ENCODE measurements around the gene SH3D19.

The SH3D19 gene

DNA sequence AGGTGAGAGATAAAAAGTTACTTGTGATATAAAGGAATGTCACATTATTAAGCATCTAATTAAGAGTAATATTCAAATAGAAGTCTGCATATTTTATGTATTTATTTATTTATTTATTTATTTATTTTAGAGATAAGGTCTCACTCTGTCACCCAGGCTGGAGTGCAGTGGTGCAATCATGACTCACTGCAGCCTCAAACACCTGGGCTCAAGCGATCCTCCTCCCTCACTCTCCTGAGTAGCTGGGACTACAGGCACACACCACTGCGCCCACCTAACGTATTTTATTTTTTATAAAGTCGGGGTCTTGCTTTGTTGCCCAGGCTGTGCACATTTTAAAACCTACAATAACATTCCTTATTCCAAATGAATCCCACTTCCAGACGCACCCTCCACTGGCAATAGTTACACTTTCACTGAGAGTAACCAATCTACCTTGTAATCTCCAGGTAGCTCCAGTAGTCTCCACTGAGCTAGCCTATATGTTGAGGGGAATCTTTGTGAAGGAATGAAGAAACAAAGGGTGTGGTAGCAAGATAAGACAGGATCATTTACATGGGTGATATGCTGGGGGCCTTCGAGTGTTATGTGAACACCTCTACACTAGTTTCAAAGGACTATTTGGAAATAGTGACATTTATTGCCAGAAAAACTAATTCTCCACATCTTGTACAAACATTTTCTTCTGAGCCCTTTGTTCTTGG lies 11.9 kb downstream of the SH3D19 start:
- TF ChIP-seq CTCF (IDR thresholded peaks at IDR 0.05; ENCODE audit: unreplicated experiment in 3 of 3), result no peak
- no peak overlapping the region for H3K27ac Mint-ChIP-seq
- no peaks in the 10 kb centered on the region for H3K36me3 Mint-ChIP-seq (ENCODE audit: low read depth)
- no peaks in the 10 kb centered on the region for H3K9me3 Mint-ChIP-seq
- H3K4me1 Mint-ChIP-seq, result no peaks in the 10 kb centered on the region
- H3K27me3 Mint-ChIP-seq (ENCODE audit: low read depth), result peaks cover 3% of the 10 kb centered on the region
- no peak overlapping the region for H3K4me3 Mint-ChIP-seq

DNA sequence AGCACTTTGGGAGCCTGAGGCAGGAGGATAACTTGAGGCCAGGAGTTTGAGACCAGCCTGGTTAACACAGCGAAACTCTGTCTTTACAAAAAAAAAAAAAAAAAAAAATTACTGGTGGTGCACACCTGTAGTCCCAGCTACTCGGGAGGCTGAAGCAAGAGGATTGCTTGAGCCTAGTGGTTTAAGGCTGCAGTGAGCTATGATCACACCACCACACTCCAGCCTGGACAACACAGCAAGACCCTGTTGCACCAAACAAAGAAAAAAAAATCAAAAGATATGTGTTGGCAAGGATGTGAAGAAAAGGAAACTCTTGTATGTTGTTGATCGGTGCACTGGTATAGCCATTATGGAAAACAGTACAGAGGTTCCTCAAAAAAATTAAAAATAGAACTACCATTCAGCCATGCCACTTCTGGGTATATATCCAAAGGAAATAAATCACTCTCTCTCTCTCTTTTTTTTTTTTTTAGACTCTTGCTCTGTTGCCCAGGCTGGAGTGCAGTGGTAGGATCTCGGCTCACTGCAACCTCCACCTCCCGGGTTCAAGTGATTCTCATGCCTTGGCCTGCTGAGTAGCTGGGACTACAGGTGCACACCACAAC lies 15.2 kb downstream of the SH3D19 start:
- Mint-ChIP-seq H3K27ac (no peak overlapping the region), H3K36me3 (ENCODE audit: low read depth) (no peaks in the 10 kb centered on the region), H3K9me3 (no peaks in the 10 kb centered on the region), H3K4me3 (no peak overlapping the region), H3K27me3 (ENCODE audit: low read depth) (no peaks in the 10 kb centered on the region), H3K4me1 (no peaks in the 10 kb centered on the region)
- TF ChIP-seq CTCF (IDR thresholded peaks at IDR 0.05; ENCODE audit: unreplicated experiment in 3 of 3), result no peak

DNA sequence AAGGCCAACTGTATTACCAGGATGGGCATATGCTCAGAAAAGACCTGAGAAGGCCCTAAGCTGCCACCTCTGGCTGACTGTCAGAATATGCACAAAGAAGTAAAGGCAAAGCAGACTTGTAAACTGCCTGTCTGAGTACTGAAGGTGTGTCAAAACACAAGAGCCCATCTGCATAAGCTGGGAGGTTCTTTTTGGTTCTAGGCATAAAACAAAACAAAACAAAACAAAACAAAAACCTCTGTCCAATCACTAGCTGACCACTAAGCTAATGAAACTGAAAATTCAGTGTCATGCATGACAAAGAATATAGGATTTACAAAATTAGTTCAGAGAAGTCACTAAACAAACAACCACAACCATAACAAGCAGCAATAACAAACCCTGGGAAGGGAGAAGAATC lies 20.6 kb downstream of the SH3D19 start:
- H3K9me3 Mint-ChIP-seq, result peaks cover 2% of the 10 kb centered on the region
- no peaks in the 10 kb centered on the region for H3K4me1 Mint-ChIP-seq
- H3K4me3 Mint-ChIP-seq, result no peak overlapping the region
- TF ChIP-seq CTCF (IDR thresholded peaks at IDR 0.05; ENCODE audit: unreplicated experiment in 3 of 3), result no peak
- peaks cover 28% of the 10 kb centered on the region for H3K36me3 Mint-ChIP-seq (ENCODE audit: low read depth)
- no peak overlapping the region for H3K27ac Mint-ChIP-seq
- H3K27me3 Mint-ChIP-seq (ENCODE audit: low read depth), result no peaks in the 10 kb centered on the region

GRCh38 chr4:151304226-151304625 lies 21.2 kb downstream of the SH3D19 start:
- peaks cover 2% of the 10 kb centered on the region for H3K9me3 Mint-ChIP-seq
- no peak overlapping the region for H3K27ac Mint-ChIP-seq
- no peak for TF ChIP-seq CTCF (IDR thresholded peaks at IDR 0.05; ENCODE audit: unreplicated experiment in 3 of 3)
- H3K36me3 Mint-ChIP-seq (ENCODE audit: low read depth), result peaks cover 28% of the 10 kb centered on the region
- no peak overlapping the region for H3K4me3 Mint-ChIP-seq
- H3K4me1 Mint-ChIP-seq, result no peaks in the 10 kb centered on the region
- H3K27me3 Mint-ChIP-seq (ENCODE audit: low read depth), result no peaks in the 10 kb centered on the region

DNA sequence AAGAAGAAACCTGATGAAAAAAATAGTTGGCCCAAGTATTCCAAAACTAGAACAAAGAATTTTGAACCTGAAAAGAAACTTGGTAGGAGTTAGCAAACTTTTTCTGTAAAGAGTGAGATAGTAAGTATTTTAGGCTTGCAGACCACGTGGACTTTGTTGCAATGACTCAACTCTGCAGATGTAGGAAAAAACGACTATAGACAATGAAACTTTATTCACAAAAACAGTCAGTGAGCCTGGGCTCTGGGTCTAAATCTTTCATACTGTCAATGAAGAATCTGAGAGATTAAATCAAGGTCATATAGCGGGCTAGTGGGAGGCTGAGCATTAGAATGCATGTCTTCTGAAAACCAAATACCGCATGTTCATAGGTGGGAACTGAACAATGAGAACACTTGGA lies 23.0 kb downstream of the SH3D19 start:
- no peak overlapping the region for H3K27ac Mint-ChIP-seq
- peaks cover 2% of the 10 kb centered on the region for H3K9me3 Mint-ChIP-seq
- no peak for TF ChIP-seq CTCF (IDR thresholded peaks at IDR 0.05; ENCODE audit: unreplicated experiment in 3 of 3)
- H3K4me3 Mint-ChIP-seq, result no peak overlapping the region
- H3K27me3 Mint-ChIP-seq (ENCODE audit: low read depth), result no peaks in the 10 kb centered on the region
- peaks cover 32% of the 10 kb centered on the region for H3K36me3 Mint-ChIP-seq (ENCODE audit: low read depth)
- H3K4me1 Mint-ChIP-seq, result no peaks in the 10 kb centered on the region

DNA sequence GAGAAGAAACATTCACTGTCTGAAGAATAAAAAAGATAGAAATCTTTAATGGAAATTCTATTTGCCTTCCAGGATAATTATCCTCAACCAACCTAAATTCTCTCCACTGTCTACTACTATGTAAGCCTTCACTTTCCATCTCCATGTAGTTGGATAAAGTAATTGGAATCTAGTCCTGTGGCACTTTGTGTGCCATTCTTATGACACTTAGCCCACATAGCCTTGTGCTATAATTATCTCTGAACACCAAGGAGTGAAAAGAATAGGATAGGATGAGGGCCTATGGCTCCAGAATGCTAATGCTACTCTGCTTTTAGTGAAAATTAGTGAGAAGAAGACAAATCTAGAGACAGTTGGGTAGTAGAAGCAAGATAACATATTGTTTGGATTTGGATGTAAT lies 28.2 kb downstream of the SH3D19 start:
- no peak for TF ChIP-seq CTCF (IDR thresholded peaks at IDR 0.05; ENCODE audit: unreplicated experiment in 3 of 3)
- H3K27ac Mint-ChIP-seq, result no peak overlapping the region
- no peak overlapping the region for H3K4me3 Mint-ChIP-seq
- H3K27me3 Mint-ChIP-seq (ENCODE audit: low read depth), result no peaks in the 10 kb centered on the region
- peaks cover 2% of the 10 kb centered on the region for H3K9me3 Mint-ChIP-seq
- H3K4me1 Mint-ChIP-seq, result no peaks in the 10 kb centered on the region
- H3K36me3 Mint-ChIP-seq (ENCODE audit: low read depth), result peaks cover 34% of the 10 kb centered on the region

Measured in nephron (organoid).